ENCODE measurements around the gene HDGFL2. TPM values are rescaled to one million over a fixed set of nuclear protein-coding genes. Genes with fewer than 3 reads are reported as not detected.

Gene HDGFL2
- total and polyA plus RNA-seq, 4 donors = 3.4 to 15.7 (median 14.1) TPM

DNA sequence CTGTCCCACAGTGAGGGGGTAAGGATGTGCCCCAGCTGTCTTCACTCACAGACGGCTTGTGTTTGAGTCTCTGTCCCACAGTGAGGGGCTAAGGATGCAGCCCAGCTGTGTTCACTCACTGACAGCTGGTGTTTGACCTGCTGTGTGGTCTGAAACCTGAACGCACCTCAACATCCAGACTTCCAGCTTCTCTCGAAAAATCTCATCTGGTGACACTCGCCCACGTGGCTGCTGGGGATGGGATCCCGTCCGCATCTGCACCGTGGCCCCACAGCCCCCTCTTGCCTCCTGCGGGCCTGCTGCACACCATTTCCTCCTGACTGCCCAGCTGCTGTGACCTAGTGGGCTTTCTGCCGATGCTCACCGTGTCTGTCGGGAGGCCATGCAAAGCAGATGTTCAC is 42.3 kb upstream of the HDGFL2 start:
- Histone ChIP-seq H3K36me3 (ENCODE audit: control insufficient read depth in 4 of 4, insufficient read depth in 3 of 4, low read depth in 1 of 4, low read length in 3 of 4) (peaks cover 0 to 9% (median 0%) of the 10 kb centered on the region in 4 donors), H3K9ac (ENCODE audit: low read depth in 1 of 2, low read length in 2 of 2) (no peak overlapping the region), H3K27ac (ENCODE audit: low read depth in 1 of 2, low read length in 2 of 2) (no peak overlapping the region), H3K4me3 (ENCODE audit: low read depth in 1 of 3, low read length in 3 of 3) (no peak overlapping the region), H3K9me3 (ENCODE audit: control insufficient read depth in 4 of 4, low read length in 3 of 4) (no peaks in the 10 kb centered on the region), H3K27me3 (ENCODE audit: control insufficient read depth in 4 of 4, insufficient read depth in 4 of 4, low read length in 3 of 4) (no peaks in the 10 kb centered on the region), H3K4me1 (ENCODE audit: control insufficient read depth in 4 of 4, insufficient read depth in 4 of 4, low read length in 3 of 4) (no peaks in the 10 kb centered on the region)
- WGBS = 94% methylated on average over 12 of the region's 12 CpGs
- DNase-seq (ENCODE audit: low spot score) = no peak
- TF ChIP-seq MAX (IDR thresholded peaks at IDR 0.05) (no peak), EGR1 (IDR thresholded peaks at IDR 0.05; ENCODE audit: low read depth in 2 of 2) (no peak), SP1 (IDR thresholded peaks at IDR 0.05) (no peak), RAD21 (IDR thresholded peaks at IDR 0.05) (no peak), GABPA (IDR thresholded peaks at IDR 0.05 in 1 of 2, conservative IDR thresholded peaks at IDR 0.05 in 1 of 2) (no peak), FOXA2 (IDR thresholded peaks at IDR 0.05) (no peak), NR2F2 (IDR thresholded peaks at IDR 0.05) (no peak), RXRA (IDR thresholded peaks at IDR 0.05) (no peak), FOXA1 (IDR thresholded peaks at IDR 0.05) (no peak), YY1 (IDR thresholded peaks at IDR 0.05) (no peak), JUND (IDR thresholded peaks at IDR 0.05) (no peak), HNF4A (conservative IDR thresholded peaks at IDR 0.05) (no peak), ZBTB33 (IDR thresholded peaks at IDR 0.05) (no peak), HNF4G (IDR thresholded peaks at IDR 0.05) (no peak), TAF1 (conservative IDR thresholded peaks at IDR 0.05) (no peak)
- TF ChIP-seq, protein P1, sequence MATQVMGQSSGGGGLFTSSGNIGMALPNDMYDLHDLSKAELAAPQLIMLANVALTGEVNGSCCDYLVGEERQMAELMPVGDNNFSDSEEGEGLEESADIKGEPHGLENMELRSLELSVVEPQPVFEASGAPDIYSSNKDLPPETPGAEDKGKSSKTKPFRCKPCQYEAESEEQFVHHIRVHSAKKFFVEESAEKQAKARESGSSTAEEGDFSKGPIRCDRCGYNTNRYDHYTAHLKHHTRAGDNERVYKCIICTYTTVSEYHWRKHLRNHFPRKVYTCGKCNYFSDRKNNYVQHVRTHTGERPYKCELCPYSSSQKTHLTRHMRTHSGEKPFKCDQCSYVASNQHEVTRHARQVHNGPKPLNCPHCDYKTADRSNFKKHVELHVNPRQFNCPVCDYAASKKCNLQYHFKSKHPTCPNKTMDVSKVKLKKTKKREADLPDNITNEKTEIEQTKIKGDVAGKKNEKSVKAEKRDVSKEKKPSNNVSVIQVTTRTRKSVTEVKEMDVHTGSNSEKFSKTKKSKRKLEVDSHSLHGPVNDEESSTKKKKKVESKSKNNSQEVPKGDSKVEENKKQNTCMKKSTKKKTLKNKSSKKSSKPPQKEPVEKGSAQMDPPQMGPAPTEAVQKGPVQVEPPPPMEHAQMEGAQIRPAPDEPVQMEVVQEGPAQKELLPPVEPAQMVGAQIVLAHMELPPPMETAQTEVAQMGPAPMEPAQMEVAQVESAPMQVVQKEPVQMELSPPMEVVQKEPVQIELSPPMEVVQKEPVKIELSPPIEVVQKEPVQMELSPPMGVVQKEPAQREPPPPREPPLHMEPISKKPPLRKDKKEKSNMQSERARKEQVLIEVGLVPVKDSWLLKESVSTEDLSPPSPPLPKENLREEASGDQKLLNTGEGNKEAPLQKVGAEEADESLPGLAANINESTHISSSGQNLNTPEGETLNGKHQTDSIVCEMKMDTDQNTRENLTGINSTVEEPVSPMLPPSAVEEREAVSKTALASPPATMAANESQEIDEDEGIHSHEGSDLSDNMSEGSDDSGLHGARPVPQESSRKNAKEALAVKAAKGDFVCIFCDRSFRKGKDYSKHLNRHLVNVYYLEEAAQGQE (IDR thresholded peaks at IDR 0.05) = no peak
- TF ChIP-seq, protein P2, sequence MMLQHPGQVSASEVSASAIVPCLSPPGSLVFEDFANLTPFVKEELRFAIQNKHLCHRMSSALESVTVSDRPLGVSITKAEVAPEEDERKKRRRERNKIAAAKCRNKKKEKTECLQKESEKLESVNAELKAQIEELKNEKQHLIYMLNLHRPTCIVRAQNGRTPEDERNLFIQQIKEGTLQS (IDR thresholded peaks at IDR 0.05) = no peak

GRCh38 chr19:4430760-4431159 is 41.3 kb upstream of the HDGFL2 start:
- no peaks in the 10 kb centered on the region for H3K4me1 ChIP-seq (ENCODE audit: control insufficient read depth in 4 of 4, insufficient read depth in 4 of 4, low read length in 3 of 4)
- DNase-seq (ENCODE audit: low spot score) = no peak
- no peak for TF ChIP-seq EGR1 (IDR thresholded peaks at IDR 0.05; ENCODE audit: low read depth in 2 of 2)
- no peak overlapping the region for H3K4me3 ChIP-seq (ENCODE audit: low read depth in 1 of 3, low read length in 3 of 3)
- WGBS = 92% methylated on average over 12 of the region's 12 CpGs
- no peak overlapping the region for H3K9ac ChIP-seq (ENCODE audit: low read depth in 1 of 2, low read length in 2 of 2)
- peaks cover 0 to 9% (median 0%) of the 10 kb centered on the region in 4 donors for H3K36me3 ChIP-seq (ENCODE audit: control insufficient read depth in 4 of 4, insufficient read depth in 3 of 4, low read depth in 1 of 4, low read length in 3 of 4)
- H3K27me3 ChIP-seq (ENCODE audit: control insufficient read depth in 4 of 4, insufficient read depth in 4 of 4, low read length in 3 of 4) = no peaks in the 10 kb centered on the region
- H3K27ac ChIP-seq (ENCODE audit: low read depth in 1 of 2, low read length in 2 of 2) = no peak overlapping the region
- no peaks in the 10 kb centered on the region for H3K9me3 ChIP-seq (ENCODE audit: control insufficient read depth in 4 of 4, low read length in 3 of 4)

Measured in liver (tissue), 9 donors.